Fibroblast of peridontal ligament (primary cell): ENCODE data around the gene PCDH1.

Source experiments
- DNase-seq: peaks from one replicate; pipeline ENCODE4 v3.0.0-alpha.2; 2010; ENCODE audit errors: extremely low read depth

The PCDH1 gene

GRCh38 chr5:141873933-141874261 lies 4.3 kb downstream of the PCDH1 start:
- no peak for DNase-seq

- no peak for DNase-seq
Measured at GRCh38 chr5:141872496-141873356, 5.5 kb downstream of the PCDH1 start.

- DNase-seq, result no peak
Measured at GRCh38 chr5:141871870-141872269, 6.3 kb downstream of the PCDH1 start.

GRCh38 chr5:141870871-141871270 lies 7.3 kb downstream of the PCDH1 start:
- no peak for DNase-seq

- DNase-seq, result no peak
Measured at GRCh38 chr5:141870228-141870627, 8.0 kb downstream of the PCDH1 start.

GRCh38 chr5:141869514-141869913 lies 8.7 kb downstream of the PCDH1 start:
- DNase-seq, result no peak

GRCh38 chr5:141869040-141869439 lies 9.2 kb downstream of the PCDH1 start:
- DNase-seq, result no peak

GRCh38 chr5:141868541-141868940 lies 9.7 kb downstream of the PCDH1 start:
- DNase-seq, result no peak

- DNase-seq, result no peak
Measured at GRCh38 chr5:141867651-141868050, 10.6 kb downstream of the PCDH1 start.

GRCh38 chr5:141867139-141867538 lies 11.1 kb downstream of the PCDH1 start:
- DNase-seq, result no peak

- DNase-seq, result no peak
Measured at GRCh38 chr5:141866096-141866495, 12.1 kb downstream of the PCDH1 start.

GRCh38 chr5:141865406-141865805 lies 12.8 kb downstream of the PCDH1 start:
- no peak for DNase-seq

- no peak for DNase-seq
Measured at GRCh38 chr5:141864371-141865370, 13.5 kb downstream of the PCDH1 start.

GRCh38 chr5:141863569-141864178 lies 14.5 kb downstream of the PCDH1 start:
- no peak for DNase-seq

GRCh38 chr5:141862936-141863543 lies 15.2 kb downstream of the PCDH1 start:
- DNase-seq, result no peak

GRCh38 chr5:141861194-141861593 lies 17.0 kb downstream of the PCDH1 start:
- no peak for DNase-seq

GRCh38 chr5:141858079-141858765 lies 20.0 kb downstream of the PCDH1 start:
- no peak for DNase-seq

GRCh38 chr5:141857226-141857625 lies 21.0 kb downstream of the PCDH1 start:
- no peak for DNase-seq

GRCh38 chr5:141856037-141856790 lies 22.0 kb downstream of the PCDH1 start:
- no peak for DNase-seq

GRCh38 chr5:141855265-141856036 lies 22.8 kb downstream of the PCDH1 start:
- DNase-seq, result no peak
